Measurements from ENCODE around the gene TSR1.

Gene TSR1

DNA sequence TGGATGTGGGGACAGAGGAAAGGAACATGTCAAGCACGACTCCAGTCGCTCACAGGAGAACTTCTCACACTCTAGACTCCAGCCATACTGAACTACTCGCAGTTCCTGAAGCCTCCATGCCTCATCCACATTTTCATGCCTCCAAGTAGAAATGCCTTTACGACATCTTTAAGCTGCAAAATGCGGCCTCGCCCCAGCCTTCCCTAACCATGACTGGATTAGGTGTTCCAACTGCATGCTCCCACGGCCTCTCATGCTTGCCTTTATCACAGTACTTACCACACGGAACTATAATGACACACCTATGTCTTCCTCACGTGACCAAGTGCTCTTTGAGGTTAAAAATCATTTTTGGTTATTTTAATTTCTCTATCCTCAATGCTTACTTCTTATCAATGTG is 56.5 kb downstream of the TSR1 start:
- DNase-seq (ENCODE audit: low spot score), result no peak

DNA sequence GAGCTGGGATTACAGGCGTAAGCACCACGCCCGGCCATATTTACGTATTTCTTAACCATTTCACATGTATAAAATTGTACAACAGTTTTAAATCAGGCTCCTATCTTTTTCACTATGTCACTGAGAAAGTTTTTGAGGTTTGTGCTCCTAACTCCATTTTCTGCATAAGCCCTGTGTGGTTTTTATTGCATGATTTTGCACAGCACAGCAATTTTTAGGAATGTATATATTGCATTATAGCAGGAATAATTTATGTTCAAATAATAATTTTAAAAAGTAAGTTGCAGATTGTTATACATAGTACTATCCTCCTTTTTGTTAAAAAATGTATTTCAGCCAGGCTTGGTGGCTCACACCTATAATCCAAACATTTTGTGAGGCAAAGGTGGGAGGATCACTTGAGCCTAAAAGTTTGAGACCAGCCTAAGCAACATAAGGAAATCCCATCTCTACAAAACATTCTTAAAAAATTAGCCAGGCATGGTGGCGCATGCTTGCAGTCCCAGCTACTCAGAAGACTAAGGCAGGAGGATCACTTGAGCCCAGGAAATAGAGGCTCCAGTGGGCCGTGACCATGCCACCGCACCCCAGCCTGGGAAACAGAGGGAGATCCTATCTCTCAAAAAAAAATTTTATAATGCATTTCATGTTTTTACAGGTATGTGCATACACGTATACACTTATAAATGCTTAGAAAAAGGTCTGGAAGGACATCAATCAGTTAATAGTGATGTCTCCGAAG is 58.7 kb downstream of the TSR1 start:
- no peak for DNase-seq (ENCODE audit: low spot score)

DNA sequence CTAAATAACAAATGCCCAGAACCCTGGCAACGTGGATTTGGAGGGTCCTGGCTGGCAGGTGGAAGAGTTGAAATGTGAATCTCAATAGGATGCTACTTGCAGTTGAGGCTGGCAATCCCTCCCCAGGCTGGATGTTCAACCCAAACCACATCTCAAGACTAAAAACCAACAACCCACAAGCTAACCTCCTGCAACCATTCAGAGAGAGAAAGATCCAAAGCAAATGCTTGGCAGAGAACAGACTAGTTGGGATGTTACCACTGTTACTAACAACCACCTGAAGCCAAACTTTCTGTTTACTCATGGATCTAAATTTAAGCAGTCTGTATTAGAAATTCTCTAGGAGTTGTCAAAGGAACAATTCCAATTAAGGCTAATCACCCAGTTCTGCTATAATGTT is 60.5 kb downstream of the TSR1 start:
- DNase-seq (ENCODE audit: low spot score), result no peak

DNA sequence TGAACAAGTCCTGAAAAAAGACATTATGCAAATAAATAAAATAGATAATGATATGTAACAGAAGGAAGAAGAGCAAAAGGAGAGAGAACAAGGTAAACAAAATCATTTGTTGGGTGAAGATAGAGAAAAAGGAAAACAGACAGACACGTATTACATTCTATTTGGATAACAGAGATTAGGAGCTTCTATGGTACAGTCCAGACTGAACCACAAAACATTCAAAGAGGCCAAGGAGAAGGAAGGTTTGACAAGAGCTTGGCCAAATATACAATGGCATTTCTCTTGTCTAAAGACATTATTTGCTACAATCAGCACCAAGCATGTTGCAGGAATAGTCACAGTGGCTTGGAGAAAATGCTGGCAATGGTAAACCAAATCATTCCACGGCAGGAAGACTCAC is 61.8 kb downstream of the TSR1 start:
- DNase-seq (ENCODE audit: low spot score), result no peak

Measured in activated CD4-positive, alpha-beta T cell treated with anti-CD3 and anti-CD28 coated beads, Interleukin-2, Interleukin-4, amounts not matched to agents 100 ng/mL and 50 ng/mL, durations not matched to agents 16 hours and 8 hours (primary cell).